Activated T-cell treated with anti-CD3 and anti-CD28 coated beads, Interleukin-2, amount 50 U/mL, for 72 hours (primary cell): ENCODE measurements around the gene HHLA2. TPM values are rescaled to one million over a fixed set of nuclear protein-coding genes. Genes with fewer than 3 reads are reported as not detected.

Experiments
- ATAC-seq, 2 donors: fragments of 150-1000 bp; cut with Tn5 transposase; replicated peaks in 1 of 2; 2 replicates each; pipeline ENCODE4 v1.10.0; 2021; ENCODE audit warnings: moderate library complexity in 2 of 2, mild to moderate bottlenecking in 1 of 2
- DNase-seq, 2 donors: peaks; one replicate each; pipeline ENCODE4 v3.0.0; 2021 to 2022; ENCODE audit warnings: mixed read lengths in 1 of 2
- H3K27ac Mint-ChIP-seq: one replicate; pipeline ENCODE4 v1.8.0; 2022; ENCODE audit warnings: mild to moderate bottlenecking, moderate library complexity, mixed read lengths
- H3K27me3 Mint-ChIP-seq: one replicate; pipeline ENCODE4 v1.8.0; 2022; ENCODE audit warnings: low read depth, mixed read lengths
- H3K36me3 Mint-ChIP-seq, 2 donors: one replicate each; pipeline ENCODE4 v1.8.0; 2022; ENCODE audit warnings: mixed read lengths in 2 of 2, mild to moderate bottlenecking in 1 of 2; ENCODE audit not compliant: insufficient read depth in 2 of 2
- H3K4me1 Mint-ChIP-seq: one replicate; pipeline ENCODE4 v1.8.0; 2022; ENCODE audit warnings: low read depth, mixed read lengths
- H3K4me3 Mint-ChIP-seq, 2 donors: one replicate each; pipeline ENCODE4 v1.8.0; 2022; ENCODE audit warnings: mild to moderate bottlenecking in 2 of 2, mixed read lengths in 2 of 2, moderate library complexity in 2 of 2
- H3K9me3 Mint-ChIP-seq, 2 donors: one replicate each; pipeline ENCODE4 v1.8.0; 2022; ENCODE audit warnings: mixed read lengths in 2 of 2
- total RNA-seq, 2 donors: library from RNA; stranded (reverse); gene quantifications; one replicate each; pipeline ENCODE4 v1.2.3, GENCODE V29; 2022

HHLA2 gene
- total RNA-seq, 2 donors from 2014 or later: 1.9 TPM

- Mint-ChIP-seq H3K9me3 (no peaks in the 10 kb centered on the region), H3K36me3 (no peaks in the 10 kb centered on the region), H3K4me3 (no peak overlapping the region), H3K27me3 (peaks cover 44% of the 10 kb centered on the region), H3K27ac (no peak overlapping the region), H3K4me1 (peaks cover 12% of the 10 kb centered on the region)
- DNase-seq (no peak), ATAC-seq (no peak)
Observed at GRCh38 chr3:108393128-108393900, 97.0 kb downstream of the HHLA2 start.

GRCh38 chr3:108394016-108394415 is 97.7 kb downstream of the HHLA2 start:
- ATAC-seq (no peak), DNase-seq (no peak)
- no peak overlapping the region for H3K4me3 Mint-ChIP-seq
- peaks cover 44% of the 10 kb centered on the region for H3K27me3 Mint-ChIP-seq
- H3K36me3 Mint-ChIP-seq: no peaks in the 10 kb centered on the region
- no peaks in the 10 kb centered on the region for H3K9me3 Mint-ChIP-seq
- peaks cover 5% of the 10 kb centered on the region for H3K4me1 Mint-ChIP-seq
- H3K27ac Mint-ChIP-seq: no peak overlapping the region

- Mint-ChIP-seq H3K36me3 (no peaks in the 10 kb centered on the region), H3K27ac (no peak overlapping the region), H3K4me3 (no peak overlapping the region), H3K27me3 (peaks cover 50% of the 10 kb centered on the region), H3K4me1 (no peaks in the 10 kb centered on the region), H3K9me3 (no peaks in the 10 kb centered on the region)
- ATAC-seq (no peak), DNase-seq (no peak)
Observed at GRCh38 chr3:108394563-108394962, 98.2 kb downstream of the HHLA2 start.

- Mint-ChIP-seq H3K4me1 (no peaks in the 10 kb centered on the region), H3K36me3 (no peaks in the 10 kb centered on the region)
Observed at GRCh38 chr3:108396336-108396735, 100.0 kb downstream of the HHLA2 start.

GRCh38 chr3:108398510-108398909 is 102.2 kb downstream of the HHLA2 start:
- peaks cover 0 to 1% of the 10 kb centered on the region in 2 donors for H3K9me3 Mint-ChIP-seq
- ATAC-seq (no peak), DNase-seq (no peak)
- H3K36me3 Mint-ChIP-seq: no peaks in the 10 kb centered on the region
- H3K27me3 Mint-ChIP-seq: peaks cover 22% of the 10 kb centered on the region
- no peak overlapping the region for H3K27ac Mint-ChIP-seq
- no peaks in the 10 kb centered on the region for H3K4me1 Mint-ChIP-seq
- H3K4me3 Mint-ChIP-seq: no peak overlapping the region

More at GRCh38 chr3:108396336-108396735, 100.0 kb downstream of the HHLA2 start:
- H3K27me3 Mint-ChIP-seq: peaks cover 44% of the 10 kb centered on the region
- ATAC-seq (no peak), DNase-seq (no peak)
- H3K4me3 Mint-ChIP-seq: no peak overlapping the region
- no peak overlapping the region for H3K27ac Mint-ChIP-seq
- peaks cover 0 to 1% of the 10 kb centered on the region in 2 donors for H3K9me3 Mint-ChIP-seq

GRCh38 chr3:108401836-108402235 is 105.5 kb downstream of the HHLA2 start:
- H3K27ac Mint-ChIP-seq: no peak overlapping the region
- H3K4me3 Mint-ChIP-seq: no peak overlapping the region
- H3K9me3 Mint-ChIP-seq: peaks cover 0 to 1% of the 10 kb centered on the region in 2 donors
- H3K4me1 Mint-ChIP-seq: peaks cover 6% of the 10 kb centered on the region
- no peak for ATAC-seq
- DNase-seq: no peak
- peaks cover 16% of the 10 kb centered on the region for H3K27me3 Mint-ChIP-seq
- no peaks in the 10 kb centered on the region for H3K36me3 Mint-ChIP-seq

- Mint-ChIP-seq H3K36me3 (no peaks in the 10 kb centered on the region), H3K9me3 (peaks cover 0 to 1% of the 10 kb centered on the region in 2 donors), H3K4me1 (peaks cover 11% of the 10 kb centered on the region), H3K27ac (no peak overlapping the region), H3K27me3 (peaks cover 8% of the 10 kb centered on the region), H3K4me3 (no peak overlapping the region)
- DNase-seq (no peak), ATAC-seq (no peak)
Observed at GRCh38 chr3:108403198-108403597, 106.8 kb downstream of the HHLA2 start.

GRCh38 chr3:108403686-108404345 is 107.5 kb downstream of the HHLA2 start:
- H3K4me1 Mint-ChIP-seq: peaks cover 11% of the 10 kb centered on the region
- H3K36me3 Mint-ChIP-seq: no peaks in the 10 kb centered on the region
- DNase-seq: no peak
- H3K27ac Mint-ChIP-seq: no peak overlapping the region
- no peak for ATAC-seq
- peaks cover 0 to 1% of the 10 kb centered on the region in 2 donors for H3K9me3 Mint-ChIP-seq
- H3K4me3 Mint-ChIP-seq: no peak overlapping the region
- peaks cover 8% of the 10 kb centered on the region for H3K27me3 Mint-ChIP-seq

GRCh38 chr3:108404368-108404767 is 108.0 kb downstream of the HHLA2 start:
- Mint-ChIP-seq H3K9me3 (peaks cover 0 to 1% of the 10 kb centered on the region in 2 donors), H3K27me3 (peaks cover 4% of the 10 kb centered on the region), H3K4me1 (peaks cover 11% of the 10 kb centered on the region), H3K4me3 (no peak overlapping the region), H3K27ac (no peak overlapping the region), H3K36me3 (no peaks in the 10 kb centered on the region)
- ATAC-seq: no peak
- no peak for DNase-seq

- Mint-ChIP-seq H3K27me3 (no peaks in the 10 kb centered on the region), H3K4me3 (no peak overlapping the region), H3K4me1 (peaks cover 11% of the 10 kb centered on the region), H3K27ac (no peak overlapping the region), H3K9me3 (no peaks in the 10 kb centered on the region), H3K36me3 (no peaks in the 10 kb centered on the region)
- DNase-seq: no peak
- ATAC-seq: peak; percentile 18 to 32
Observed at GRCh38 chr3:108406063-108406660, 109.8 kb downstream of the HHLA2 start.

- DNase-seq: peak; percentile 20 to 26
- no peak overlapping the region for H3K4me3 Mint-ChIP-seq
- peaks cover 11% of the 10 kb centered on the region for H3K4me1 Mint-ChIP-seq
- peak; percentile 90 to 91 for ATAC-seq
- no peaks in the 10 kb centered on the region for H3K27me3 Mint-ChIP-seq
- H3K27ac Mint-ChIP-seq: peak overlapping the region; percentile 52
- no peaks in the 10 kb centered on the region for H3K36me3 Mint-ChIP-seq
- H3K9me3 Mint-ChIP-seq: no peaks in the 10 kb centered on the region
Observed at GRCh38 chr3:108406661-108407206, 110.4 kb downstream of the HHLA2 start.

- peaks cover 11% of the 10 kb centered on the region for H3K4me1 Mint-ChIP-seq
- no peak for ATAC-seq
- H3K27me3 Mint-ChIP-seq: peaks cover 6% of the 10 kb centered on the region
- no peak for DNase-seq
- no peaks in the 10 kb centered on the region for H3K9me3 Mint-ChIP-seq
- H3K27ac Mint-ChIP-seq: no peak overlapping the region
- H3K4me3 Mint-ChIP-seq: no peak overlapping the region
- no peaks in the 10 kb centered on the region for H3K36me3 Mint-ChIP-seq
Observed at GRCh38 chr3:108407886-108408285, 111.5 kb downstream of the HHLA2 start.
